HCT116 (cell line): ENCODE measurements around the gene GMIP. TPM values are rescaled to one million over a fixed set of nuclear protein-coding genes. Genes with fewer than 3 reads are reported as not detected.

Source experiments
- ATAC-seq: fragments of 200-7000 bp; cut with Tn5 transposase; 2 replicates; pipeline ENCODE4 v1.9.1; 2020; ENCODE audit warnings: mild to moderate bottlenecking, moderate library complexity
- BruUV-seq: library from RNA; stranded (reverse); fragments of 400-500 nt; replicated peaks from 2 replicates; lab custom pipeline; 2021; lab: Mats Ljungman, UMichigan
- CTCF ChIA-PET: fragments of 300-600 bp; sonication (Branson Sonifier 250); formaldehyde crosslinking; loops from one replicate; lab custom pipeline; 2021; ENCODE audit warnings: antibody characterized with exemption; lab: Charles Lee
- POLR2A ChIA-PET: fragments of 300-600, 350-600 bp; sonication (Branson Sonifier 250); formaldehyde crosslinking; loops from one replicate; lab custom pipeline; 2021; ENCODE audit warnings: antibody characterized with exemption; lab: Charles Lee
- RAD21 ChIA-PET, 2 experiments: fragments of 300-600 bp; sonication (Branson Sonifier 250); formaldehyde crosslinking; loops; one replicate each; lab custom pipeline; 2023; ENCODE audit warnings: low total read pairs in 2 of 2; ENCODE audit not compliant: uncharacterized antibody in 2 of 2, unreplicated experiment in 2 of 2, low non-redundant PET in 1 of 2; lab: Charles Lee
- DNase-seq: peaks from one replicate; pipeline ENCODE4 v3.0.0-alpha.2; 2010; ENCODE audit warnings: low read depth, low spot score
- H2AFZ ChIP-seq: fragments of 200-600 bp; shearing (Covaris generic), sonication (generic); 2 replicates; pipeline ENCODE4 v1.6.1; 2017; ENCODE audit warnings: low read depth, mixed run types, mixed read lengths, antibody characterized with exemption, low read length; ENCODE audit not compliant: poor library complexity, severe bottlenecking
- H3K27ac ChIP-seq: 2 replicates; pipeline ENCODE4 v1.5.1; 2012; ENCODE audit warnings: low read depth, low read length
- H3K27me3 ChIP-seq: fragments of 200-600 bp; sonication (generic); 2 replicates; pipeline ENCODE4 v1.6.1; 2016; ENCODE audit warnings: mixed run types, low read length, mixed read lengths; ENCODE audit not compliant: insufficient read depth
- H3K36me3 ChIP-seq, 2 experiments: fragments of 200-500 bp in 1 of 2; fragments of 200-600 bp in 1 of 2; sonication (Bioruptor generic) in 1 of 2; sonication (generic) in 1 of 2; 2 replicates each; pipeline versions ENCODE4 v1.5.1 to v1.6.1; 2014 to 2016; ENCODE audit warnings: low read length in 2 of 2, inconsistent platforms in 1 of 2, mixed read lengths in 1 of 2, mixed run types in 1 of 2; ENCODE audit not compliant: insufficient read depth in 2 of 2, control insufficient read depth in 1 of 2
- H3K4me1 ChIP-seq, 2 experiments: fragments of 200-600 bp in 1 of 2; sonication (generic) in 1 of 2; 2 replicates each; pipeline versions ENCODE4 v1.5.1 to v1.6.1; 2012 to 2017; ENCODE audit warnings: low read length in 2 of 2, inconsistent platforms in 1 of 2, mild to moderate bottlenecking in 1 of 2, mixed read lengths in 1 of 2, mixed run types in 1 of 2, moderate library complexity in 1 of 2; ENCODE audit not compliant: insufficient read depth in 2 of 2, control insufficient read depth in 1 of 2
- H3K4me2 ChIP-seq: fragments of 200-600 bp; sonication (generic); 2 replicates; pipeline ENCODE4 v1.6.1; 2017; ENCODE audit warnings: mixed run types, low read length, mixed read lengths
- H3K4me3 ChIP-seq, 2 experiments: fragments of 200-600 bp in 1 of 2; sonication (generic) in 1 of 2; replicated peaks in 1 of 2; 2 replicates each; pipeline ENCODE4 v1.5.1; 2011 to 2016; ENCODE audit warnings: low read length in 2 of 2, control low read depth in 1 of 2, low read depth in 1 of 2, mild to moderate bottlenecking in 1 of 2, mixed read lengths in 1 of 2, mixed run types in 1 of 2
- H3K79me2 ChIP-seq: fragments of 200-600 bp; sonication (generic); 2 replicates; pipeline ENCODE4 v1.6.1; 2017; ENCODE audit warnings: mild to moderate bottlenecking, mixed run types, low read length, moderate library complexity, mixed read lengths; ENCODE audit not compliant: insufficient read depth
- H3K9ac ChIP-seq: fragments of 200-600 bp; sonication (generic); 2 replicates; pipeline ENCODE4 v1.6.1; 2016; ENCODE audit warnings: low read length, mixed read lengths
- H3K9me2 ChIP-seq: fragments of 200-600 bp; sonication (generic), shearing (Covaris generic); 2 replicates; pipeline ENCODE4 v1.6.1; 2017; ENCODE audit warnings: mixed run types, mild to moderate bottlenecking, moderate library complexity; ENCODE audit not compliant: insufficient read depth
- H3K9me3 ChIP-seq, 2 experiments: fragments of 200-500 bp in 1 of 2; fragments of 200-600 bp in 1 of 2; sonication (Bioruptor generic) in 1 of 2; sonication (generic) in 1 of 2; 2 replicates each; pipeline ENCODE4 v1.6.1; 2014 to 2017; ENCODE audit warnings: low read length in 2 of 2, mixed read lengths in 2 of 2, inconsistent platforms in 1 of 2, low read depth in 1 of 2, mild to moderate bottlenecking in 1 of 2, mixed run types in 1 of 2, moderate library complexity in 1 of 2; ENCODE audit not compliant: control insufficient read depth in 1 of 2, insufficient read depth in 1 of 2
- H4K20me1 ChIP-seq: fragments of 200-600 bp; sonication (generic), shearing (Covaris generic); 2 replicates; pipeline ENCODE4 v1.6.1; 2017; ENCODE audit warnings: mixed run types, mild to moderate bottlenecking, moderate library complexity; ENCODE audit not compliant: insufficient read depth
- ELF1 ChIP-seq: IDR thresholded peaks from 2 replicates; pipeline ENCODE4 v1.6.1; 2012; ENCODE audit warnings: low read depth, borderline replicate concordance
- REST ChIP-seq: IDR thresholded peaks from 2 replicates; pipeline ENCODE4 v1.6.1; 2012; ENCODE audit warnings: low read depth
- SIN3A ChIP-seq: IDR thresholded peaks from 2 replicates; pipeline ENCODE4 v1.6.1; 2012; ENCODE audit warnings: low read depth
- SRF ChIP-seq: IDR thresholded peaks from 2 replicates; pipeline ENCODE4 v1.6.1; 2012; ENCODE audit warnings: low read depth
- intact Hi-C: fragments of 100-400 bp; cut with micrococcal nuclease; formaldehyde crosslinking; loops from 2 replicates; pipeline ENCODE4 v1.10.0; 2022
- total RNA-seq: library from RNA; stranded (reverse); gene quantifications from one replicate; pipeline ENCODE4 v1.2.1, GENCODE V29; 2021; ENCODE audit not compliant: unreplicated experiment
- TF ChIP-seq, protein P1 (sequence below): IDR thresholded peaks from 2 replicates; pipeline ENCODE4 v1.6.1; 2012

GMIP gene
- total RNA-seq, 1 experiment from 2014 or later, result 16.3 TPM

DNA sequence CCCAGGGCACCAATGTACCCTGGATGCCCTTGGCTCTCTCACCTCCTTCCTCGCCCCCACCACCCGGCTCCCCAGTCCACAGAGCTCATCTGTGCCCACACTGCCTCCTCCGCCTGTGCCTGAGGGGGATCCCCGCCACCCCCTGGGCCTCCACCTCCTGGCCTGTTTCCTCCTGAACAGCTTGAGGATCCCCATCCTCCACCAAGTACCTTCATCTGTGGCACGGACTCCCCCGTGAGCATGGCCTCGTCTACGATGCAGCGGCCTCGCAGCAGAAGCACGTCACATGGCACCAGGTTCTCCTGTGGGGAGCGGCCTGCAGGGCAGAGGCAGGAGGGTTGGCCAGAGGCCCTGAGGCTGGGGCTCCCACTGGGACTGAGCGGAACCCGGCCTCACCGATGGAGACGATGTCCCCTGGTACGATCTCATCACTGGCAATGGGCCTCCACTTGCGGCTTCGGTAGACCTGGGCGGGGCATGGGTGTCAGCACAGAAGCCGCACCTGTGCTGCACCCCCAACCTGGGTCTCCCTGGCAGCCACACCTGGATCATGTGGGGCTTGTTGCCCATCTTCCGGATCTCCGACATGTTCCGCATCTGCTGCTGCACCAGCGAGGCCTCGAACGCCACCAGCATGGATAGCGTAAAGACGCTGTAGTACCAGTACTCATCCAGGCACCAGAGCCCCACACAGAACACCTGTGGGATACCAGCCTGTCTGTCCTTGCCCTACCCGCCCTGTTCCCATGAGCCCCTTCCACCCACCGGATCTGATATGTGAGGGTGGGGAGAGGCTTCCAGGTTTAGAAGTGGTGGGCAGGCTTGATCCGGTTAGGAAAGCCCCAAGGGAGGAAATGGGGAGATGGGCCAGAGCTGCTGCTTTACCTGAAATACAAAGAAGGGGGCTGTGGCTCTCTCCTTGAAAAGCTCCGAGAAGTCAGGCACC is 13.3 kb upstream of the GMIP start:
- Histone ChIP-seq H3K9ac (no peak overlapping the region), H3K36me3 (peaks cover 52 to 65% of the 10 kb centered on the region in 2 experiments), H3K79me2 (peaks cover 25% of the 10 kb centered on the region), H3K27ac (no peak overlapping the region), H4K20me1 (no peaks in the 10 kb centered on the region), H2AFZ (no peak overlapping the region), H3K4me3 (no peak overlapping the region), H3K4me1 (peaks cover 0 to 16% of the 10 kb centered on the region in 2 experiments; a peak in 2 of 4 replicates), H3K27me3 (no peaks in the 10 kb centered on the region), H3K9me2 (no peaks in the 10 kb centered on the region), H3K4me2 (no peak overlapping the region), H3K9me3 (no peaks in the 10 kb centered on the region)
- ChIA-PET CTCF (no interaction called here), POLR2A (no interaction called here), RAD21 (no interaction called here)
- BruUV-seq, result no TSS peak
- intact Hi-C loops, result no loop called here
- TF ChIP-seq, protein P1, sequence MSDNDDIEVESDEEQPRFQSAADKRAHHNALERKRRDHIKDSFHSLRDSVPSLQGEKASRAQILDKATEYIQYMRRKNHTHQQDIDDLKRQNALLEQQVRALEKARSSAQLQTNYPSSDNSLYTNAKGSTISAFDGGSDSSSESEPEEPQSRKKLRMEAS, result no peak
- no peak for TF ChIP-seq SIN3A
- no peak for TF ChIP-seq REST
- TF ChIP-seq ELF1, result no peak
- no peak for TF ChIP-seq SRF
- no peak for ATAC-seq
- no peak for DNase-seq
